H4 (cell line): Measurements from ENCODE around the gene SERPINI1. TPM values are rescaled to one million over a fixed set of nuclear protein-coding genes. Genes with fewer than 3 reads are reported as not detected.

ENCODE experiments used
- total RNA-seq: library from RNA; depleted of rRNA; stranded (reverse); fragments of >200 nt; shearing (Covaris generic); gene quantifications from 2 replicates; pipeline ENCODE4 v1.2.3, GENCODE V29; 2014; rRNA removed

SERPINI1 gene
- total RNA-seq, 1 experiment from 2014 or later: 15.4 TPM

Other genes with a start within 250 kb of the SERPINI1 start
- gene WDR49, start 81.8 kb upstream of the SERPINI1 start, total RNA-seq: not detected in 2 replicates
- 94.3 and 121 TPM in 2 replicates for gene PDCD10, start 829 bp upstream of the SERPINI1 start, total RNA-seq